ENCODE data around the gene GAD2.

The GAD2 gene

DNA sequence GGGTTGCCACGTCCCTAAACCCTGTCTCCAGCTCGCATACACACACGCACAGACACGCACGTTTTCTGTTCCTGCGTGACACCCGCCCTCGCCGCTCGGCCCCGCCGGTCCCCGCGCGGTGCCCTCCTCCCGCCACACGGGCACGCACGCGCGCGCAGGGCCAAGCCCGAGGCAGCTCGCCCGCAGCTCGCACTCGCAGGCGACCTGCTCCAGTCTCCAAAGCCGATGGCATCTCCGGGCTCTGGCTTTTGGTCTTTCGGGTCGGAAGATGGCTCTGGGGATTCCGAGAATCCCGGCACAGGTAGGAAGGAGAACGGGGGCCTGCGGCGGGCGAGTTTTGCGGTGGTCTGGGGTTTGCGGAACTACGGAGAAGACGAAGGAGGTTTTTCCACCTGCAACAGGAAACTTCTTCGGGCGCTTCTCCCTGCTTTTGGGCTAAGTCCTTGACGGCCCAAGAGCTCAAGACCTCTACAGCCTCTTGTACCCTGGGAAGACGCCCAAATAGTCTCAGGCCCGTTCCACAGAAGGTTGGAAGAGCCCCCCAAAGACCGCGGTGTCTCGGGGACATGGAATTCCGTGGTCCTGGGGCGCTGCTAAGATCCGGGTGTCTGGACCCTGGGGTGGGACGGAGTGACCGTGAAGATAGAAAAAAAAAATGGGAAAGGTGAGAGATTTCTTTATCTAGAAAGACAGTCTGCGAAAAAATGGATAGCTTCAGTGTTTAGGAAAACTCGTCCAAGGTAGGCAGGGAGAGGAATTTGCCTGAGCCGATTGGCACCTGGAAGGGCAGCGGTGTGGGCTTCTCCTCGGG is at the start of gene GAD2:
TSS of gene GAD2 (plus strand) at position 190 of the 811 bp plus-strand sequence. CDS start at position 226, 36 bp downstream.
- DNase-seq, result no peak

DNA sequence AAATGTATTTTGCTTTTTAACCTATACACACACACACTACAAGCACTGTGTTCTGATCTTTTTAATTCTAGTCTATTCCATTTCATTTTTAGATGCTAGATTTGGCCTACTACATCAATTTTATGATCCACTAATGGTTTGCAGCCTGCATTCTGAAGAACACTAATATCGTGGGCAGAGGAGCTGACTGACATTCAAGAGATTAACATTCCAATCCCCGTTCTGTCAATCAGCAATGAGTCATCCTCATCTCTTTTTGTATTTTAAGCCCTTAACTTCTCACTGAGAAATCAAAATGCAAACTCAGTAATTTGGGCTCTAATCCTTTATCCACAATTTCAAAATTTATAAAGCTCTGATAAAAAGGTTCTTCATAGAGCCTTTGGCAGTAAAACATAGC is 47.1 kb upstream of the GAD2 start:
- no peak for DNase-seq

DNA sequence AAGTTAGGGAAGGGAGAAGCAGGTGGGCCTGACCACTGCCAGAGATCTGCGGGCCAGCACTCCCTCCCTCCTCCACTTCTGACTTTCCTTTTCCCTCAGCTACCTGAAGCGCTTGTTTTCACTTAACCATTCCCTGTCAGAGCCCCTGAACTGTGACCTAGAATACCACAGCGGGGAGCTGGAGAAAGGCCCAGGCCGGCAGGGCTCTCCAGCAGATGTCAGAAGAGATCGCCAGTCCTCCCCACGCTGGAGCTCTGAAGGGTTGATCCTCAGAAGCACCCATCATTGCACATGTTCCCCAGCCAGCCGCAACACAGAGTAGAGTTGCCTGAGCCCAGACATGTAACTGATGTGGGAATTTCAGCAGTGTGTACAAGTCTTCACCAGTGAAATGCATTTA is 44.4 kb upstream of the GAD2 start:
- no peak for DNase-seq

DNA sequence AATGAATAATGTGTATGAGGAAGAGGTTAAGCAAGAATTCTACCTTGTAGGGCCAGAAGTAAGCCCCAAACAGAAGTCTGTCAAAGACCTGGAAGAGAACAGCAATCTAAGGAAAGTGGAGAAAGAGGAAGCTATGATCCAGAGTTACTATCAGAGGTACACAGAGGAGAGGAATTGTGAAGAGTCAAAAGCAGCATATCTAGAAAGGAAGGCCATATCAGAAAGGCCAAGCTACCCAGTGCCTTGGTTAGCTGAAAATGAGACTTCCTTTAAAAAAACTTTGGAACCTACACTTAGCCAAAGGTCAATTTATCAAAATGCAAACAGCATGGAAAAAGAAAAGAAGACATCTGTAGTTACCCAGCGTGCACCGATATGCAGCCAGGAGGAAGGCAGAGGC is 42.7 kb upstream of the GAD2 start:
- DNase-seq, result no peak

DNA sequence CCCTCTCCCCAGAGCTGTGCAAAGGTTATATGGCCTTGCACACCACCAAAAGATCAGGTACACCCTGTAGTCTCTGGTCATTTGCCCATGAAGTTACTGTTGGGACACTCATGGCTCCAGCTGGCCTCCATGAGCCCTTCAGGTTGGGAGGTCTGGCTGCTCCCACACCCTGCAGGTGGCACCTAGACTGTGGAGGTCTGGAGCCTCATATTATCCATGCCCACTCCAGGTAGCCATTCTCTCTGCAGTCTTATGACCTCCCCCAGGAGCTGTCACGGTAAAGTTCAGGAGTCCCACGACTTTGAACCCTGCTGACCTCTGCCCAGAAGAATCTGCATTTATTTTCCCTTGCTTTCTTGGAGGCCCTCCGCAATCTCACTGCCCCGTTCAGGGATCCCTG is 39.2 kb upstream of the GAD2 start:
- no peak for DNase-seq

DNA sequence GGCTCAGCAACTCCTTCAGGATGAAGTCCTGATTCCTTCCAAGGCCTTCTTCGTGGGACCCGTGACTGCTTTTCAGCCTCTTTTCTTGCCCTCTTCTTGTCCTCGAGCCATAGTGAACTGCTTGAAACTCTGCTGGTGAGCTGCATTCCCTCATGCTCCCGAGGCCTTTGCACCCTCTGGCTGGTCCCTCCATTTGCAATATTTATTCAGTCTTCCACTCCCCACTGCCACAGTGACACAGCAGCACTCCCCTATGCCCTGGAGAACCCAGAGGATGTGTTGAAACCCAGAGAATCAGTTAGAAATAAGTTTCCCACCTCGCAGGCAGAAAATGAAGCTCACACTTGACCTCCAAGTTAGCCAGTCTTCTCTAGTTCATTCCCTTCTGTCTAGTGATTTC is 22.3 kb upstream of the GAD2 start:
- DNase-seq, result no peak

DNA sequence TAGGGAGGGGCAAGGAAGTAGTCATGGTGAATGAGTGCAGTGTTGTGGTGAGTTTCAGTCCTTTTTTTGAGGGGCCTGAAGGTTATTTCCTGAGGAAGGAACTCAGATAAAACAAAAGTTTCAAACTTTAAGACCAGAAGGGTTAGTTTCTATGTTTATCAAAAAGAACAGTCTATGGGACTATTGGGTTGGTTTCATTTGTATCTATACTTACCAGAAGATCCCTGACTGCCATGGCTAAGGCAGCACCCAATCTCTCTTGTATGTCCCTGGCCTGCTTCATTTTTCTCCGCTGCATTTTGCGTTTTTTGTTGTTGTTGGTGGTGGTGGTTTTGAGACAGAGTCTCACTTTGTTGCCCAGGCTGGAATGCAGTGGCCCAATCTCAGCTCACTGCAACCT is 19.3 kb upstream of the GAD2 start:
- no peak for DNase-seq

DNA sequence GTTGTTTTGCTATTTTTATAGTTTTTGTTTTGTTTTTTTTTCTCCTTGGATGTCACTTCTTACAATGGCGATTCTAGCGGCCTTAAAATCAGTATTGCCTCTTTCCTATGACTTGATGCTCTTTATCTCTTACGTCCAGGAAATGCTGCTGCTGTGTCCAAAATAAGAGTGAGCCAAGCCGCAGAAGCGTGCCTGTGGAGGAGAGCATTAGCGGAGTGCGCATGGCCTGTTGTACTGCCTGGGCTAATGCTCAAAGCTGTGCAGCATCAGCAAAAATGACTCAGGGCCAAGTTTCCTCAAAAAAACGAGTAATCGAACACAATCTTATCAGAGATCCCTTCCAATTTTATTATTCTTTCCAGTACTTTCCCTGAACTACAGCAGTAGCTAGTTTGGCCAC is 18.5 kb upstream of the GAD2 start:
- DNase-seq, result no peak

DNA sequence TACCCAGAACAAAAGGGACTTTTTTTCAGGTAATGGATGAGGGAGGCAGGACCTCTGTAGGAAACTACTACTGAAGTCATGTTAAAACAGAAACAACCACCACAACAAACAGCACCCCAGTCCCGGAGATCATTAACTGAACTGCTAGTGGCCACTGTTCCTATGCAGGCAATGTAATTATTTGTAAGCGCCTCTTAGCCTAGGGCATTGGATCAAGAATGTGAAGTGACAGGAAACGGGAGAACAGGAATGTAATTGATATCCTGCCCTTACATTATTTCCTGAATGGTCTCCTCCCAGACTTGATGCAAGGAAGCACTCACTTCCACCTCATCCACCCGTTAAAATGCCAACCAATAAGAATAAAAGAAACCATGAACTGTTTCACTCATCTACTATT is 16.7 kb upstream of the GAD2 start:
- no peak for DNase-seq

DNA sequence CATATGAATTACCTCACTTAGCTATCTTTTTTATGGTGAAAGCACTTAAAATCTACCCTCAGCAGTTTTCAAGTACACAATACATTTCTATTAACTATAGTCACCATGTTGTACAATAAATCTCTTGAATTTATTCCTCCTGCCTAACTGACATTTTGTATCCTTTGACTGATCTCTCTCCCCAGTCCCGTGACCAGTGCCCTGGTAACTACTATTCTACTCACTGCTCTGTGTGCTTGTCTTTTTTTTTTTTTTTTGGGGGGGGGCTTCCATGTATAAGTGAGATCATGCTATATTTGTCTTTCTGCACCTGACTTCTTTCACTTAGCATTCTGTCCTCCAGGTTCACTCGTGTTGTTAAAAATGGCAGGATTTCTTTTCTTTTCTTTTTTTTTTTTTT is 11.4 kb upstream of the GAD2 start:
- DNase-seq, result no peak

DNA sequence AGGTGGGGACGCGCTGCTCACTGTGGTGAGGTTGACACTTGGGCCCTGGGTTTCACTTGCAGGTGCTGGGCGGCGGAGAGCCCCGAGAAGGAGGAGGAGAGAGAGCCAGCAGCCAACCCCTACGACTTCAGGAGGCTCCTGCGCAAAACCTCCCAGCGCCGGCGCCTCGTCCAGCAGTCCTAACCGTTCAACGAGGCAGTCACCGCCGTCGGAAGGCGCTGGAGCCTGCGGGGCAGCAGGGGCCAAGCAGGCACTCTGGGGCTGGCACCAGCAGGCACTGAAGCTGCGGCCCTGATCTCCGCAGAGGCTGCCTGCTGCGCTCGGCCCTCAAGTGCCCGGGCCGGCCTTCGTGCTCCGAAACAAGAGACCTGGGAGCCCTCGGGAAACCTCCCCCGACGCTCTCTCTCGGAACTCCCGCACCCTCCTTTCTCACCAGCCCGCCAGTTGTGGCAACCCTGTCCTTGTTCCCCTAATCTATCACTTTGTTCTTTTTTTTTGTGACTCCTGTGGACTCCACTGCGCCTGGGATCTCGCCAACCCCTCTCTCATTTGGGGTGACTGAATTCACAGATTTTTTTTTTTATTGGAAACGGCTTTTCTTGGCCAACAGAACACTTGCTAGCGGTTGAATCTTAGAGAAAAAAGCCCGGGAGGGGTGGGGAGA is 4.7 kb upstream of the GAD2 start:
- DNase-seq, result no peak

DNA sequence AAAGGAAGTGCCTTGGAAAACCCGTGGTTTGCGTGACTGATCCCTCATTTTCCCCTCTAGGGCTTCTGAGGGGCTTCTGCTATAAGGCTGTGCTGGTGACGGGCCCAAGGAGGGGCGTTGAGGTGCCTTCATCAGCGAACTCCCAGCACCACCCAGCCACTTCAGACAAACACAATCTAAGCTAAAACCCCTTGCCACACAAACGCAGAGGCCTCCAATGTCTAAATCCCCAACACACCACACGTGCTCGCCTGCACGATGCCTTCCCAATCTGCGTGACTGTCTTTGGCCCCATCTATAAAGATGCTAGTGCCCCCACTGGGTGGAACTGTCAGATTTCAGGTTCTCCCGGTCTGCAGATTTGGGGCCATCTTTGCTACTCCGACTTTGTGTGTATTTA is 4.1 kb upstream of the GAD2 start:
- no peak for DNase-seq

DNA sequence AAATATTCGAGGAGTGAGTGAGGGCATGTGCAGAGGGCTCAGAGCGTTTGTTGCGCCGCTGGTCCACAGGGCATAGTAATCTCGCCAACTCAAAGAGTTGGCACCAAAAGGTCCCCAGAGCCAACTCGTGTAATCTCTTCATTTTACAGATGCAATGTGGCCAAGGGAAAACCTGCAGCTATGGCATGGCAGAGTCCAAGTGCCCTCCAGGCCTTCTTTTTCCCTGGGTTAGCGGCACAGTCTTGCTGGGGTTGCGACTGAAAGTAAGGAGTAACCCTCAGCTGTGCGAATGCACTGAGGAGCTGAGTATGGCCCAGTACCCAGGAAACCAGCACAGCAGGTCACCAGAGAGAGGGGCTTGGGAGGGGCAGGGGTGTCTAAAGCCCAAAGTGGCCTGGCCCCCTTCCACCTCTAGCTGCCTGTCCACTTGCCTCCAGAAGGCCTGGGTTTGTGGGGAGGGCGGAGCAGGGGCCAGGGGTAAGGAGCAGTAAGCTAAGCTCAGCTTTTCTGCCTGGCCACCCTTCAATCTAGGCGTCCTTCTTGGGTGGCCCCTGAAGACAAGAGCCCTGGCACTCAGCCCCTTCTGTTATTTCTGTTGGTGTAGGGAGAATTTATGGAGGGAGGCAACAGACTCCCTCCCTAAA is 3.3 kb upstream of the GAD2 start:
- DNase-seq, result no peak

DNA sequence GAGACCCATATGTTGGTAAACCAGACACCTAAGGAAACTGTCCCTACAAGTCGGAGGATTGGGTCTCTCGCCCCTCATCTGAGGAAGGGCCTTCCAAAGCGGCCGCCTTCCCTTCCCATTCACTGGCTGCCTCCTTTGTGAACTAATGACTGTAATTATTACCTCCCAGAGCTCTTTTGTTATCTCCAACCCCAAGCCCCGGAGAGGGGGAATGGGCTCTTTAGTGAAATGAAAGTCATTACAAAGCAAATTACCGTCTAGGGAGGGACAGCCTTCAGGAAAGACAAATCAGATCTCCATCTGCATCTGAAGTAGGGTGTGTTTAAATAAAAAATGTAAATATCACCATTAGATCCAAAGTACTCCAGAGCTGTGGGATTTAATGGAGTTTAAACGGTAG is 2.6 kb upstream of the GAD2 start:
- no peak for DNase-seq

DNA sequence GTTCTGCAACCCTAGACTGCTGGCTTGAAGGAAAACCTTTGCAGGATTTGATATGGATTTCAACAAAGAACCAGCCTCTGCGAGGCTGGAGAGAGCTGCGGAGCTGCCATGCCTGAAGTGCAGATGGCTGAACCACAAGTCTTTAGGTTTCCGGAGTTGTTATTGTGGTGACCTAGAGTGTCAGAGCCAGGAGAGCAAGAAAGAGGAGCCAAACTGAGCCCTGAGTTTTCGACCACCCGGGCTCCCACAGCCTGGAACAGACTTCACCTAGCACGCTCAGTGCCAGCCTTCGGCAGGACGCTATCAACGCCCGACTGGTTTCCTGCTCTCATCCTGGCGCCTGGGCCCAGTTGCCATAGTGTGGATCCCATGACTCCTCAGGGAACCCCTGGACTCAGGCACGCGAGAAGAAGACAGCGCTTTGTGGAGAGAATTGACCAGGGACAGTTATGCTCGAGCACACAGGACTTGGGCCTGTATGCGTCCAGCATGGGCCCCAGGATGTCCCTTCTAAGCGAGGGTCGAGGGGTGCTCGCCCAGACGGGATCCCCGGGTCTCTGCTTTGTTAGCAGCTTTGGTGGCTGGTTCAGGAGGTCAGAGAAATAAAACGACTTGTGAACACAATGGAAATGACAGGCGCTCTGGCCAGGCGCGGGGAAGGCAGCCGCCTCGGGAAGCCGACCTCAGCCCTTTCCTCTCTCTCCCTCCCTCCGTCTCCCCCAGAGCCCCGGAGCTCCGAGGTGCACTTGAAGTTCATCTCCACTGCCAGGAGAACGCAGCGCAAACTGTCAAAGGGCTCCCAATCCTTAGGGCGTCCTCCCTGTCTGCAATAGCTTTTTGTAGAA is 1.8 kb upstream of the GAD2 start:
- no peak for DNase-seq

DNA sequence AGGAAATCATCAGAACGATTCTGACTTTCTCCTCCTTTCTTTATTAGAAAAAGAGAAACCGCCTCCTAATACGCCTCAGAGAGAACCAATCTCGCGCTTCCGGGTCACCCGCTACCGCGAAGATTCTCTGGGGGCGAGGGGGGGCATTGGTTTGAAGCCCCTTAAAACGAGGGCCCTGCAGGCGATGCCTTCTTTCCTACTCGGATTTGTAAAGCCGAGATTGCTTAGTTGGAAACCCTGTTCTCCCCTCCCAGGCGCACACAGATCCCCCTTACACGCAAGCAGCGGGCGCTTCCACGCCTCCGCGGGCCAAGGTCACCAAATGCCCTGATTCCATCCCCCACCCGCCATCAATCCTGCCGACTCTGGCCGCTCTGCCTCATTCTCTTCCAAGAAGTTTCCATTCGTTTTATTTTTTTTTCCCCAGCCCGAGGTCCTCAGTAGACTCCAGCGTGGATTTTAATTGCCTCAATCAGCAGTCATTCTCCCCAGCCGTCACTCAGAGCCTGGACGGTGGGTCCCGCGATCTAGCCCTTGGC is 1.1 kb upstream of the GAD2 start:
- no peak for DNase-seq

DNA sequence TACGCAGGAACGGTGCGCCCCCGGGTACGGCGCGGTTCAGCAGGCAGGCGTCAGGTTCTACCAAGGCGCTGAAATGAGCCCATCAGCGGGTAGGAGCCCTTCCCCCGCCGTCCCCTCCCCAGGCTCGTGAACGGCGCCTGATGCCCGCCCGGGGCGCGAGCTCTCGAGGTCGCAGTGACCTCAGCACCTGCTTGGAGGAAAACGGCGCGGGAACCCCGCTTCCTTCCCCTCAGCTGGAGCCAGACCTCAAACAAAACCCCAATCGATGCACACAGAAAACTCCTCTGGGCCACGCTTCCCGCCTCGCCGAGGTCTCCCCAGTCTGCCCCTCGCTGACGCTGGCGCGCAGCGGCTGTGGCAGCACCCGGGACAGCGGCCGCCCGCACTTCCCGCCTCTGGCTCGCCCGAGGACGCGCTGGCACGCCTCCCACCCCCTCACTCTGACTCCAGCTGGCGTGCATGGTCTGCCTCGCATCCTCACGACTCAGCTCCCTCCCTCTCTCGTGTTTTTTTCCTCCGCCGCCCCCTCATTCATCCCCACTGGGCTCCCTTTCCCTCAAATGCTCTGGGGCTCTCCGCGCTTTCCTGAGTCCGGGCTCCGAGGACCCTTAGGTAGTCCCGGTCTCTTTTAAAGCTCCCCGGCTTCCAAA is 514 bp upstream of the GAD2 start:
- DNase-seq, result no peak

DNA sequence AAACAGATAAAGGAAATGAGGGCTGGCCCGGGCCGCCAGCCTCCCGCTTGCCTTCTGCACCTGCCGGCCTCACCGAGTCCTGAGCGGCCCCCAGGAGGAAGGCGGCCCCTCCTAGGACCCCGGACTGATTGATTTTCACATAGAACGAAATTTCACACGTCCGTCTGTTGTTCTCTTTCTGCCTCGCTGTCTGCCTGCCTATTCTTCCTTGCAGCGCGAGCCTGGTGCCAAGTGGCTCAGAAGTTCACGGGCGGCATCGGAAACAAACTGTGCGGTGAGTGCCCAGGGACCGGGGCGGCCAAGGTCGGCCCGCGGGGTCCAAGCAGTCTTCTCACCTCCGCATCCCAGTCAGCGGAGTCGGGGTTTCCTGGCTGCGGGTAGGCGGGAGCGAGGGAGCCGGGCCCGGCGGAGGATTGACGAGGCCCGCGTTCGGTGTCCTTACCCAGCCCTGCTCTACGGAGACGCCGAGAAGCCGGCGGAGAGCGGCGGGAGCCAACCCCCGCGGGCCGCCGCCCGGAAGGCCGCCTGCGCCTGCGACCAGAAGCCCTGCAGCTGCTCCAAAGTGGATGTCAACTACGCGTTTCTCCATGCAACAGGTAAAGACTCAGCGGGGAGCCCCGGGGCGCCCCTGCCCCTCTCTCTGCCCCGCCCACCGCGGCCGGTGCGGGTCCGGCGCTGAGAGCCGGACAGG is 967 bp downstream of the GAD2 start:
- no peak for DNase-seq

DNA sequence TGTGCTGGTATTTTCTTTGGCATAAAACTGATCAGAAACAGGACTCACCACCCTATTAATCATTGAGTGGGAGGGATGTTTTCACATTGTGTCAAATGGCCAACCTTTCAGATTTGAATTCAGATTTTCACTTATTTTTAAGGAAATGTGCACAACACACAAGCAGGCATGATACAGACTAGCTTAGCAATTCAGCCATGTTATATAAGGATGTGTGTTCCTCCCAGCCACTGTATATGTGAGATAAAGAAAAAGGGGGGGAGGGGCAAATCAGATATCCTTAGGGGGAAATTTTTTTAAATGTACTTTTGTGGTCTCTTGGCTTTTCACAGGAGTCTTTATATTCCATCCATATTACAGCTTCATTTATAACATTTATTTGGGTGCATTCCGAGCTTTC is 3.1 kb downstream of the GAD2 start:
- DNase-seq, result no peak

DNA sequence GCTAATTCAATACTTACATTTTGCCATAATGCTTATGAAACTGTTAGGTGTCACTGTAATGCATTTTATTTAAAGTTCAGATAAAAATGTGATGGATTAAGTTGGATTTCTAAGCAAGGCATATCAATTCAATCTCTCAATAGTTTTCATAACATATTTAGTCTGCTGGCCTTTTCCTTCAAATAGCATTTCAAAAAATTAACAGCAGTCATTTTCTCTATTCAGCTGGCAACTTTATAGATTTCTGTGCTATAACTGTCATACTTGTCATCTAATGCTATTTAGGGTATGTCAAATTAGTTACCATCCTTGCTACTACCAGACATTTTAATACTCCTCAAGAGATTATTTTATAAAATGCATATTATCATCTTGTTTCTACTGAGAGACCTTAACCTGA is 4.3 kb downstream of the GAD2 start:
- DNase-seq, result no peak

DNA sequence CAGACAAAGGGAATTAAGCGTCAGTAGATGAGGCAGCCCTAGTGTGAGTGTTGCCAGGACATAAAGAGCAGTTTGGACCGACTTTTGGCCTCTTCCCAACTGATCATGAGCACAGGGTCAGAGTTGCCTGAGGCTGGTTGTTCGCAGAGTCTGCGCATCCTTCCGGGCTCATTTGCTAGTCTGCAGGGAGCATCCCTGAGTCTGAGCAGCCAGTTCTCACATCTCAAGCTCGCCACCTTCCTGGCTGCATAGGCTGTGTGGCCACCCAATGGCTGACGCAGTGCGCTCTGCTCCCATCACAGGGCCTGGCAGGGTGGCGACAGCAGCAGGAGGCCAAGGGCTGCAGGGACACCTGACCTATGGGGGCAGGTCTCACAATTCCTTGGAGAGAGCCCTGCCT is 5.0 kb downstream of the GAD2 start:
- DNase-seq, result no peak

DNA sequence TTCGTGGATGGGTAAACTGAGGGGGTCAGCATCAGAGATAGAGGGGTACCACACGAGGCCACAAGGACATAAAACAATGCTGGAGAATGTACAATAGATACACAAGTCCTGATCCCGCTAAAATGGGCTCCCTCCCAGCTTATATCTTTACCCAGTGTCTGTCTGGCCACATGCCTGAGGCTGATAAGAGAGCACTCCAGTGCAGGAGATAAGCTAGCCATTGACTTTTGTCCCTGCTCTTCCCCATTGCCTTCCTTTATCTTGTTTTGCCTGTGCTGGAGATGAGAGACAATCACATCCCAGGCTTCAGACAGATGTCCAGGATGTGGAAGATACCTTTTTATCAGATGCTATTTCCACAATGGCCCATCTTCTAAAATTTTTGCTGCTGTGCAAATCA is 6.0 kb downstream of the GAD2 start:
- no peak for DNase-seq
